HTERT RPE-1 (cell line): ENCODE results near the gene AMBRA1.

Experiments
- in situ Hi-C: fragments of 300-500 bp; cut with MboI; formaldehyde crosslinking; loops from 4 replicates; pipeline ENCODE4 v1.14.3; 2020; ENCODE audit warnings: low sequenced_read_pairs

AMBRA1 gene

DNA sequence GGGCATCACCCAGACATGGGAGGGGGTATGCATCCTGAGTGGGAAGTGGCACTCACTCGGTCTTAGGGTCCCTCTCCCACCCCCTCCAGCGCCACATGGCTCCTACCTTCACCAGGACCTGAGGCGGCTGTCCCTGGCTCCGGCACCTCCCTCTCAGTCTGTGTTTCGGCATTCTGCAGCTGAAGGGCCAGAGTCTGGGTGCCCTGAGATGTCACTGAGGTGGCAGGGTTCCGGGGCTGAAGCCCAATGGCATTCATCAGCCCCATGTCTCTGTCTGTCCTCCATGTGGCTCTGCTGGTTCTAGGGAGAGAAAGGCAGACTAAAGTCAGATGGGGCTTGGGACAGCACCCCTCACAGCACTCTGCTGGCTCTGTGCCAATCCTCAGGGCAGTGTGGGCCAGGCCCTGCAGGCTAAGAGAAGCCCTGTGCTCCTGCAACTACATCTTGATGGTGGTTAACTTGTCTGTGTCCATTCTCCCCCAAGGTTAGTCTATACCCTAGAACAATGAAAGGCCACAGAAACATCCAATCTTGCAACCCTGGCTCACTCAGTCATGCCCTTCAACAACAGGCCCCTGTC lies 185.3 kb downstream of the AMBRA1 start:
- in situ Hi-C loops: no loop called here

DNA sequence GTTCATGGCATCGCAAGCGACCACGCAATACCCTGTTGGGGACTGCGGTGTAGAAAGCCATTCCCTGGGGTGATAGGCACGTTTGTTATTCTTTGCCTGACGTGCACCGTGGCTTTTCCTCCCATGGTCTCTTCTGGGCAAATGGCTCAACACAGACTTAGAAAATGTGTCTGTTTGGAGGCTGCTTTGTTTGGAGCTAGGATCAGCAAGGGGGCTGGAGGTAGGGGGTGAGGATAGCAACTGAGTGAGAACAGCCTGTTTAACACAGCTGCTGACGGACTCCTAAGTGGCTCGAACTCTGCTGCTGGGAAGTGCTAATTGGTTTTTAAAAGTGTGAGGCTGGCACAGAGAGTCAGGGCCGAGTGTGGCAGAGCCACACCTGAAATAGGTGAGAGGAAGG lies 186.2 kb downstream of the AMBRA1 start:
- in situ Hi-C loops: no loop called here

DNA sequence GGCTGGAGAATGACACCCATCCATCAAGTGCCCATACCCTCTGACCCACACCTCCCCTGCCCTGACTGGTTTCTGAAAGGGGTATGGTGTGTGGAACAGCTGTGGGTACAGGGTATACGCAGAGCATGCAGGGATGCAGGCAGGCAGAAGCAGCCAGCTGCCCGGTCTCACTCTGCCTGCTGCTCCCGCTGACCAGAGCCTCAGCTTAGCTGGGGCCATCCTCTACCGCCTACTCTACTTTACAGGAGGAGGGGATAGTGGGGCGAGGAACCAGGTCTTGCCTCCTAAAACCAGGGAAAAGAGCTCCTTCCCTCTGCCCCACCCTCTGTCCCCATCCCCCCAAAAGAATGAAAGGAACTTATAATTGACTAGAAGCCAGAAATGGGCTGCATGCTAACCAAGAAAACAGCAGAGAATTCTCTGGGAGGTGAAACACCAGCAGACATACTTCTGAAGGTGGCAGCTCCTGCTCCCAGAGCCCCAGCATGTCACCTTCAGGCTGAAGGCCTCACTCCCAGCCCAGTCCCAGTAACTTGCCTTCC lies 189.3 kb downstream of the AMBRA1 start:
- in situ Hi-C loops: no loop called here

DNA sequence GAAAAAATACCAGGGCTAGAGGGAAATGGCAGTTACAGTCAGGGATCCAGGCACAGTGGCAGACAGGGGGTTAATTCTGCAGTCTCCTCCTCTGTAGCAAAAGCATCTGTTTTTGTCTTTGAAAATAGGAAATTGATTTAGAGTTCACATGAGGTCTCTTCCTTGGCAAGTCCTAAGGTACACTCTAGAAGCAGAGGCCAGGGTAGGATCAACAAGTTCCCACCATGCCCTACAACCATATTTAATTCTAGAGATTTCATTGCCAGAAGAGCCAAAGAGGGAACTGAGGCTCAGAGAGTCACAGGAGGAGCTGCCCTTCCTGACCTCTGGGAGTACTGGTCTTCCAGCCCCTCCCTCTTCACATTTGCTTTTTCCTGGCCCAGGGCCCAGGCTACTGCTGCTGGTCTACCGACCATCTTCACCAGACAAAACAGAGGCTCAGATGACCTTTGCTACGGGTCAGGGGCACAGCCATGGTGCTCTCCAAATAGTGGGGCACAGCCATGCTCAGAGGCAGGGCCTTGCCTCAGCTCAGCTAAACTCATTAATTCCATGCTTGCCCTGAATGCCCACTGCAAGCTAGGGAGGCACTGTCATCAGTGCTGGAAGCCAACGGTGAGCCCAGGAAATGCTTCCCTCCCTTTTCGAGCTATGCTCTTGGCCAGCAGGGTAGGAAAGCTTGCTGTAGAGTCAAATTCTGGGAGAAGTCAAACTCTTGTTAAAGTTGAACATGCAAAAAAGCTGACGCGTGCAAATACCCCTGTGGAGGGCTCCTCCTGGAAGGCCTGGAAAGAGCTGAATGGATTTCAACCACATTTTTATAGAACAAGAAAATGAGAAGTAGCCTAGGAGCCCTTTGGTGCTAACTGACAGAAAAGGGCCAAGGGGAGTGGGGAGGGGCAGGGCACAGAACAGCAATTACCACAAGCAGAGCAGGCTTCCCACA lies 190.6 kb downstream of the AMBRA1 start:
- in situ Hi-C loops: no loop called here

DNA sequence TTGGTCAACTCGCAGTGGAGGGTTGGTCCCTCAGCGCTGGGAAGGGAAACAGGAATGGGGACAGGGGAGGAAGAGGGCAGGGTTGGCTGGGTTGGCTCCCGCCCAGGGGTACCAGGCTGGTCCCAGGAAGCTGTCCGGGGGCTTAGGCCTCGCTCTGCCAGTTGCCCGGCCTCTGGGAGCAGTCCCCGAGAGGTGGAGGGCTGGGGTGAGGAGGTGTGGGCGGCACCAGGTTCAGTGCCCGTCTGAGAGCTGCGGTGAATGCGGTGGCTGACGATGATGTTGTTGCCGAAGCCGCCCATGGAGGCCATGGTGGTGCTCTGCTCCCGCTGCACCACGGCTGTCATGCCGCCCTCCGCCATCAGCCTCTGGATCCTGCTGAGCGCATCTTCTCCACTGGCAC lies 196.3 kb downstream of the AMBRA1 start:
- in situ Hi-C loops: no loop called here

DNA sequence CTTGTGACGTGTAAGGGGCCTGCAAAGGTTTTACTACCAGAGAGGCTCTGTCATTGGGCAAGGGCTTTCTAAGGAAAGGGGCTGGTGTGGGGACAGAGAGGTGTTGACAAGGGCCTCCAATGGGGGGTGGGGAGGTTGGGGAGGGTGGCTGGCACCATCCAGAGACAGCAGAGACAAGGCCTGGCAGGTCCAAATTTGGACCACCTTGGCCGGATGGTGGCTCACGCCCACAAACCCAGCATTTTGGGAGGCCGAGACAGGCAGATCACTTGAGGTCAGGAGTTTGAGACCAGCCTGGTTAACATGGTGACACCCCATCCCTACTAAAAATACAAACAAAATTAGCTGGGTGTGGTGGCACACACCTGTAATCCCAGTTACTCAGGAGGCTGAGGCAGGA lies 200.1 kb downstream of the AMBRA1 start:
- in situ Hi-C loops: no loop called here

DNA sequence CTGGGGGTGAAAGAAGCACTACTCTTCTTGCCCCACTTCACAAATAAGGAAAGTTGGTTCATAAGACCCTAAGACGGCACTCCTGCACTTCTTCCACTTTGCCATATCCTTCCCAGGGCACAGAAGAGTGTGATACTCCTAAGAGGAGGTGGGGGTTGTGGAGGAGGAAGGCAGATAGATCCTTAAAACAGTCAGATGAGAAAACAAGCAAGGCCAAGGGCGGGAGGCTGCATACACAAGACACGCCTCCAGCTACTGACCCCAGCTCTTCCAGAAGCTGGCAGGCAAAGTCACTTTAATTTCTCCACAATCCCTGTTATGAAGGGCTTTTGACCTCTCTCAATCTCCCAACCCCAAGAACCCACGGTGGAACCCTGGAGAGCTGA lies 200.6 kb downstream of the AMBRA1 start:
- in situ Hi-C loops: no loop called here

DNA sequence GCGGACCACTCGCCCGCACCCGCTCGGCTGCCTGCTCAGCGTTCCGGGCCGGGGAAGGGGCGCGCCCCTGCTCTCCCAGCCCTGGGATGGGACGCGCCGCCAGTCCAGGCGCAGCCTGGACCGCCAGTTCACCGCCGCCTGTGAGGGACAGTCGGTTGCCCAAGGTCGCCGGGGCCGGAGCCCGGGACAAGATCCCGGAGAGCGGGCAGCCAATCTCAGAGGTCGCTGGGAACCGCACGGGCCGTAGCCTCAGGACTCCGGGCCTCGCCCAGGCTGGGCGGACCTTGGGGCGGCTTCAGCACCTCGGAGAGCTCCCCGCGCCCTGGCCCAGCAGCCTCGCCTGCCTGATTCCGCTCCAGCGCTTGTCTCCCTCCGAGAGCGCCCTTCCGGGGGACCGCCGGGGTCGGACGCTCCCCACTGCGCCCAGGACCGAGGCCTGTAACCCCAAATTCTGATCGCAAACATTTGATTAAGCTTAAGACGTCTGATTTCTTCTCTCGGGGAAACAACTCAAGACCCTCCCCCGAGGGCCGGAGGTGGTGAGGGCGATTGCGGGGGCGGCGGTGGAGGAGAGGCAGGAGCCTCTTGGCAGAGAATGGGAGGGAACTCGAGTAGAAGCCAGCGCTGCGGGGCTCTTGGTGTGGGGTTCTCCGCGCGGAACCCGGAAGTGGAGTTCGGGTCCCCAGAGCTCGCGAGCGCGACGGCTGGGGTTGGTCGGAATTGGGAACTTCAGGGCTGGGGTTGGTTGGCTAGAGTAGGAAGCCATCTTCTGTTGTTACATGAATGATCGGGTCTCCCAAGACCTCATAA lies 201.2 kb downstream of the AMBRA1 start:
- in situ Hi-C loops: no loop called here

DNA sequence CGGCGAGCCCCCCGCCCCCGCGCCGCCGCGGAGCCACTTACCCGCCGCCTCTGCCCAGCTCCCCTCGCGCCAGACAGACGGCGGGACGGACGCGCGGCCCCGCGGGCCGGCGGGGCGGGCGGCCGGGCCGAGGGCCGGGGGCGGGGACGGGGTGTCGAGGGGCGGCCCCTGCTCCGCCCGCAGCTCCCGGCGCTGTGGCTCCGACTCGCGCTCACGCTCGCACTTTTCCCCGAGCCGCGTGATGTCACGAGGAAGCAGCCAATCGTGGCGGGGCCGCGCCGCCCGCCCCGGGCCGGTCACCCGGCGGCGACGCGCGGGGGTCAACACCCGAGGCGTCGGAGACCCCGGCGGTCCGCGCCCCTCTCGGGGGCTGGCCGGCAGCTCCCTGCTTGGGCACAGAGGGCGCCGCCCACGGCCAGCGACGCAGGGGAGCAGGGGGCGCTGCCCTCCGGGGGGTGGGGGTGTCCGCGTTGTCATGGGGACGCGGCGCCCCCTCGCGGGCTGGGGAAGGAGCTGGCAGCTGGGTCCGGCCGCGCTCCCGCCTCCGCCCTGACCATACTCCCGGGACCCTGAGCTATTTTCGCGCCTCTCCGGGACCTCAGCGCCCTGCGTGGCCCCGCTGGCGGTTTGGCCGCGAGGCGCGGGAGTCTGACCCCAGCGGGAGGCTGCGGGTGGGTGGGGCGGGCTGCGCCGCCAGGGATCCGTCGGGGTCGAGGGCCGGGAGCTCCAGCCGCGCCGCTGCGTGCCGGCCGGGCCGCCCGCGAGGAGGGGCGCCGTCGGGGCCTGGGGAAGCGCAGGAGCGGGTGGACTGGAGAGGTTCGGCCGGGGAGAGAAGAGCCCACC lies 202.0 kb downstream of the AMBRA1 start, which contains the start of gene CHRM4:
CHRM4 (minus strand) TSS at position 199 of the 843 bp plus-strand sequence. CDS start 5,219 bp downstream, outside the sequence.
- in situ Hi-C loops: no loop called here

DNA sequence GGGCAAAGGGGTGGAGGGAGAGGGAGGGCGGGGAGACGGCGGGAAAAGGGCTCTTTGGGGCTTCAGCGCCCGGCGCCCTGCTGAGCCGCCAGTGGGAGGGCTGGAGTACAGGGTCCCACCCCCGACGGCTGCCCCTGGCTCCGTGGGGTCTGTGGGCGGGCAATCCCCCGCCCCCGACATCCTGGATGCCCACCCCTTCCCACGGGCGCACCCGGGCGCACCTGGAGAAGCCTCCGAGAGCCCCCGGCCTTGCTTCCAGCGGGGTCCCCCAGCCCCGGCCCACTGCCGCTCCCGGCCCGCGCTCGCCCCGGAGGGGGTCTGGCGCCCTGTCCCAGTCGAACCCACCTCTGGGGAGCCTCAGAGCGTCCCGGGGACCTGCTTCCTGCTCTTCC lies 202.6 kb downstream of the AMBRA1 start:
- in situ Hi-C loops: no loop called here

DNA sequence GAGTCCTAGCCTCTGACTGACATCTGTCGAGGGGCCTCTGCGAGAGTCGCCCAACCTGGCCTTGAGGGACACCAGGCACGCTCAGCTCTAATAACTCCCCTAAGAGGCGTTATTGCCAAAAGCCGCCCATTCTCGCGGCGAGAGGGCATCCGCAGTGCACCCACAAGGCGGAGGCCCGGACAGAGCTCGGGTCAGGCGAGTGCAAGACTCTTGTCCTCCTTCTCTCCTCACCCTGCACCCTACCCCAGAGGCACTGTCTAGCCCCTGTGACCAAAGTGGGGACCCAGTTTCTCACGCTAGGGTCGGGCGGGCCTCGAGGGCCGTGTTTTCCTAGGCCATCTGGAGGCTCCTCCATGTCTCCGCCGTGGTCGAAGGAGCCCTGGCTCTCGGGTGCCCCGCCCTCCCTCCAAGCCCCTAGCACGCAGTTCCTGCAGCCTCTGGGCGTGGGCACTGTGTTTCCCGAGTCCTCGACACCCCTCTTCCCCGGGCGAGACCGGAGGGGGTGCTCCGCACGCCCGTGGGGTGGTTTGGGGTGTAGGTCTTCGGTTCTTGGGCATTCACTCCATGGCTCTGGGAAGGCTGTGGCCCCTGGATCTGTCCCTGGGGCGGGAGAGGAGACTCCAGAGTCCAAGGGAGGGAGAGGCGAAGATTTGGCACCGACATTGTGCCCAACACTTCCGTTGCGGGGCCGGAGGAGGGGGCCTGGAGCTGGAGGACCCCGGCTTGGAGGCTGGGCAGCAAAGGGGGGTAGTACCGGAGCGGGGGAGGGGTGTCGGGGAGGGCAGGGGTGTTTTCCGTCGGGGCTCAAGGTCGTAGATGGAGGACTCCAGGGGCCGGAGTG lies 203.3 kb downstream of the AMBRA1 start:
- in situ Hi-C loops: no loop called here

DNA sequence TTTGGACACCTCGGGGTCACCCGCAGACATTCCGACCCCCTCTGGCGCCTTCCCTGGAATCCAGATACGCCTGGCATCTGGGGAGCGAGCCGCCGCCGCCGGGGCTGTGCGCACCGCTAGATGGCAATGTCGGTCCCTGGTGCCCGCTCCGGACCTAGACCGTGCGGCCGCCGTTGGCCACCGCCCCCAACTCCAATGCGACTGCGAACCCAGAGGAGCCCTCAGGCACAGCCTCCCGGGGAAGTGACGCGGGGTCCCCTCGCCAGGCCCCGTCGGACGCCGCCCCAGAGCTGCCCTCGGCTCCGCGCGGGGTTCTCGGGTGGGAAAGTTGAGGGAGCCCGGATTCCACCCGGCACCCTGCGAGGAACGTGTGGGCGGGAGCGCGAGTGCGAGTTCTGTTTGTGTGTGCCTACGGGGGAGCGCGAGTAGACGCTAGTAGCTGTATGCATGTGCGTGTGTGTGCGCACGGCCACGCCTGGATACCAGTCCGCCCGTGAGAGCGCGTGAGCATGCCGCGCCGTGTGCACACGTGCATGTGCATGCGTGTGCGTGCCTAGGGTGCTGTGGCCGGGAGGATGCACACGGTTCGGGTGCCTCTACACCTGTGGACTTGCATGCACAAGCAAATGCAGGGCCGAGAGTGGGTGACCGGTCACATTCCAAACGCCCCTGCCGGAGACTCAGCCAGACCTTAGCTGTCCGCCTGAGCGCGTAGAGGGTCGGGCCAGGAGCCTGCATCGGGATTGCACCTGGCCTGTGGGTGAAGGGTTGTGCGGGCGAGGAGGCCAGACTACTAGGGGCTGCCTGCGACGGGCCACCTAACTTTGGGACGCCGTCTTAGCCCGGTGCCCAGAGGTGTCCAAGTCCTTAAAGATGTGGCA lies 204.1 kb downstream of the AMBRA1 start:
- in situ Hi-C loops: no loop called here

DNA sequence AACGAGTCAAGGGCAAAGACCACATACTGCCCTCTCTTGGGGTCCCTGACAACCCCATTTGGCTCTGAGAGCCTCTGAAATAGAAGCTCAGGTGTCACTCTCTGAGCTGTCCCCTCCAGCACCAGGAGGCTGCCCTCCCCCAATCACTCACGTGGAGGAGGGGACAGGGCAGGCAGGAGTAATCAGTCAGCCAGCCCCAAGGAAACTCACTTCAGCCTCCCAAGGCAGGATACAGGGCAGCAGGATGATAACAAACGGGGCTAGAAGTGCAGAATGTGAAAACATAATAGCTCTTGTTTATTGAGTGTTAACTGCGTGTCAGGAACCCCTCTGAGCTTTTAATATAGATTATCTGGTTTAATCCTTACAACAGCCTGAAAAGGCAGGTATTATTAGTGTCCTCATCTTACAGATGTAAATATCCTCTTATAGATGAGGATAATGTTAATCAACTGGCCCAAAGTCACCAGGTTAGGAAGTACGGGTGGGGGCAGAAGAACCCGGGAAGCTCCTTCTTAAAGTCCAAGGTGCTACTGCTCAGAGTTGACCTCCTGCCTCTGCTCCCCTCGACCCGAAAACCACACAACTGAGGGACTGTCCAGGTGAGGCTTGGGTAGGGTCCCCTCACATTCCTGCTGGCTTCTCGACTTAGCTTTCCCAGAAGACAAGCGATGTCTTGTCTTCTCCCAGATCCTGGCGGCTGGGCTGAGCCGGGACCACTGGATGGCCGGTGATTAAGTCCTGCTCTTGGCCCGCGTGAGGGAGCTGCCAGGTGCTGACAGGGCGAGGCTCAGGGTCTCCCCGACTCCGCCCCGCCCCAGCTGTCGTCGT lies 205.0 kb downstream of the AMBRA1 start:
- in situ Hi-C loops: no loop called here

DNA sequence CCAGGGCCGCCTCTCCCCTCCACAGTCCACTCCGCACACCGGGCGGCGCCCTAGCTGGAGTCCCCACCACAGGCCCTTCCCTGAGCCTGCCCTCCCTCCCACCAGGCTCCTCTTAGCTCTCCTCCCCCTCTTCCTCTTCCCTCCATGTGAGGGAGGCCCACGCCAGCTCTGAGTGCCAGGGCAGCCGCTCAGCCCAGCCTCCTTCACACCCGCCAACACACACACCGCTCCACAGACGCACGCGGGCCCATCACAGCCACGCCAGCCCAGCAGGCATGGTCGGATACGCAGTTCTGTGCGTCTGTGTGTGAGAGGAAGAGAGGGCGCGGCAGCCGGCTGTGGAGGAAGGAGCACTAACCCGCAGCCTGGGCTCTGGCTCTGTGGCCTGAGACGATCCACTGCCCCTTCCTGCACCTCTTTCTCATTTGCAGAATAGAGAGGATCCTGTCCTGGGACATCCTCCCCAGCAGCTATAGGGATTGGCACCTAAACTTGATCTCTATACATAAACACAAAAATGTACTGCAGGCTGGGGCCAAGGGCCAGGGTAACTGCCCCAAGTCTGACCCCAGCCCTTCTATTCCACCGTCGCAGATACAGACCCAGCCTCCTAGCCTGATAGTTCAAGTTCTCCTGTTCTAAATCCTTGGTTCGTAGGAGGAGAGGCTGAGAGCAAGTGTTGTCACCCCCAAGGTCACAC lies 205.8 kb downstream of the AMBRA1 start:
- in situ Hi-C loops: no loop called here

DNA sequence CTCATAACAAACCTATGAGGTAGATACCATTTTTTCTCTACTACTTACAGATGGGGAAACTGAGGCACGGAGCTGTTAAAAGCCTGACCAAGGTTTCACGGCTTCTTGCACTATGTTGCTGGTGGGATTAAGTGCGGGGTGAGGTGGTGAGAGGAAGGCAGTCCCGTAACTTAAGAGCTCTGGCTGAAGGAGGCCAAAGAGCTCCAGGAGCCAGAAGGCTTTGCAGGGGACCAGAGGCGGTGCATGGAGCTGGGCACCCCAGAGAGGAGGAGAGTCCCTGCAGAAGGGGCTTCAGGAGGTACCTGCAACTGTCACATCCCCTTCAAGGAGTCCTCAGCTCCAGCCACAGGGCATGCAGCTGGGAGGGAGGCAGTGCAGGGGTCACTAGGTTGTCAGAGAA lies 206.4 kb downstream of the AMBRA1 start:
- in situ Hi-C loops: no loop called here

DNA sequence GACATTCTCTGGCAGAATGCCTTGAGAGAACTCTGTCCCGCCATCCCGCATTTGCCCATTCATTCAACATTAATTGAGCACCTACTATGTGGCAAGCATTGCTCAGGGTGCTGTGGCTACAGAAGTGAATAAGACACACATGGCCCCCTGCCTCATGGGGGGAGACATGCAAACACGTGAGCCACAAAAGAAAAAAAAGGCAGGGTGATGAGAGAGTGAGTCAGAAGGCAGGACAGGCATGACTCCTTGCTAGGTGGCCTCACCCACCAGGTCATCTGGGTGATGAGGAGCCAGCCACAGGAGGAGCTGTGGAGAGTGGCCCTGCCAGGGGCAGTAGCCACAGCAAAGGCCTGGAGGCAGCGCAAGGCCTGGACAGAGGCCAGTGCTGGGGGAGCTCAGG lies 207.1 kb downstream of the AMBRA1 start:
- in situ Hi-C loops: no loop called here

DNA sequence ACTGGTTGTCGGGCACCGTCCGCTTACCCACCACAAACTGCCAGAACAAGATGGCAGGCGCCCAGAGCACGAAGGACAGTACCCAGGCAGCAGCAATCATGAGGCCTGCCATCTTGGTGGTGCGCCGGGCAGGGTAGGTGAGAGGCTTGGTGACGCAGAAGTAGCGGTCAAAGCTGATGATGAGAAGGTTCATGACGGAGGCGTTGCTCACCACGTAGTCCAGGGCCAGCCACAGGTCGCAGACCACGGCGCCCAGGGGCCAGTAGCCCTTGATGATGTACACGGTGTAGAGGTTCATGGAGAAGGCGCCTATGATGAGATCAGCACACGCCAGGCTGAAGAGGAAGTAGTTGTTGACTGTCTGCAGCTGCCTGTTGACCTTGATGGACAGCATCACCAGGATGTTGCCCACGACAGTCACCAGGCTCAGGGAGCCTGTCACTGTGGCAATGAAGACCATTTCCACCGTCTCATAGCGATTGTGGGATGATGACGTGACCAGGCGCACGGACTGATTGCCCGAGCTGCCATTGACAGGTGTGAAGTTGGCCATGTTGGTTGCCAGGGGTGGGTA lies 207.7 kb downstream of the AMBRA1 start:
- in situ Hi-C loops: no loop called here
